Prostate gland (tissue), 2 donors: ENCODE data around the gene RAB6B.

ENCODE experiments used
- POLR2A ChIP-seq: fragments of 450-650 bp; IDR thresholded peaks from one replicate; pipeline ENCODE4 v1.6.1; 2016; ENCODE audit warnings: antibody characterized with exemption, mild to moderate bottlenecking
- TF ChIP-seq, protein P1 (sequence below), 4 experiments: fragments of 200-600 bp in 2 of 4; fragments of 450-650 bp in 2 of 4; sonication (generic) in 2 of 4; IDR thresholded peaks; 1 replicate in 3 of 4; 2 replicates in 1 of 4; pipeline ENCODE4 v1.5.1; 2016 to 2019; ENCODE audit warnings: antibody characterized with exemption in 4 of 4, mild to moderate bottlenecking in 2 of 4, moderate library complexity in 2 of 4

DNA sequence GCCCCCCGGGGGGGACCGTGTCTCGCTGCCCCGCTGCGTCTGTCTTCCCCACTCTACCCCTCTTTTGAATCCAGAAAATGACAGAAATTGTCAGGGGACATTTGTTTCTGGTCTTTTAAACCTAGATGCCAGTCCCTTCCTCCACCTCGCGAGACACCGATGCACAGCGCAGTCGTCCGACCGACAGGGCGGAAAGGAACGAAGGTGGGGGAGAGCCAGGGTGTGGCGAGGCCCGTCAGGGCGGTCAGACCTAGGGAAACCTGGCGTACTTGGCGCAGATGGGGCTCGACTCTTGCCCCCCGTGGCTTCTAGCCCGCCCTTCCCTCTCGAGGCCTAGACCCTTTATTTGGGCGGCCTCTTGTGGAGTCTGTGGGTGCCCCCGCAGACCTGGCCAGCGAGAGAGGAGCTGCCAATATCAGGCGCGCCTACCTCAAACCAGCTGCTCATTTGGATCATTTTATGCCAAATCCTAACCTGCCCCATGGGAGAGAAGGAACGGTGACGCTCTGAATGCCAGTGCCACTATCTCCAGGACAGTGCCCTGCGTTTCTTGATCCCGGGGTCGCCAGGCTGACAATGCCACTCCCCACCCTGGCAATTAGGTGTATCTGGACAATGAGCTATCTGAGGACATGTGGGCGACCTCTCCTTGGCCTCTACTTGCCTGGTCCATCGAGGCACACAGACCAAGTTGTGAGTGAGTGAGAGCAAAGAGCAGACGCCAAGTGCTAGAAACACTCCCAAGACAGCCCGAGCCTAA, 500 bp upstream of the RAB6B start:
- TF ChIP-seq, protein P1, sequence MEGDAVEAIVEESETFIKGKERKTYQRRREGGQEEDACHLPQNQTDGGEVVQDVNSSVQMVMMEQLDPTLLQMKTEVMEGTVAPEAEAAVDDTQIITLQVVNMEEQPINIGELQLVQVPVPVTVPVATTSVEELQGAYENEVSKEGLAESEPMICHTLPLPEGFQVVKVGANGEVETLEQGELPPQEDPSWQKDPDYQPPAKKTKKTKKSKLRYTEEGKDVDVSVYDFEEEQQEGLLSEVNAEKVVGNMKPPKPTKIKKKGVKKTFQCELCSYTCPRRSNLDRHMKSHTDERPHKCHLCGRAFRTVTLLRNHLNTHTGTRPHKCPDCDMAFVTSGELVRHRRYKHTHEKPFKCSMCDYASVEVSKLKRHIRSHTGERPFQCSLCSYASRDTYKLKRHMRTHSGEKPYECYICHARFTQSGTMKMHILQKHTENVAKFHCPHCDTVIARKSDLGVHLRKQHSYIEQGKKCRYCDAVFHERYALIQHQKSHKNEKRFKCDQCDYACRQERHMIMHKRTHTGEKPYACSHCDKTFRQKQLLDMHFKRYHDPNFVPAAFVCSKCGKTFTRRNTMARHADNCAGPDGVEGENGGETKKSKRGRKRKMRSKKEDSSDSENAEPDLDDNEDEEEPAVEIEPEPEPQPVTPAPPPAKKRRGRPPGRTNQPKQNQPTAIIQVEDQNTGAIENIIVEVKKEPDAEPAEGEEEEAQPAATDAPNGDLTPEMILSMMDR (IDR thresholded peaks at IDR 0.05): no peak
- TF ChIP-seq POLR2A: no peak
